GM12874 (cell line): ENCODE data around the gene SDC3.

ENCODE experiments used
- CTCF ChIP-seq: IDR thresholded peaks from 2 replicates; pipeline ENCODE4 v1.5.1; 2011; ENCODE audit warnings: low read depth, mild to moderate bottlenecking, control low read depth, low read length, moderate library complexity; ENCODE audit not compliant: insufficient read depth

The SDC3 gene

GRCh38 chr1:30883389-30884172, 25.0 kb downstream of the SDC3 start:
- TF ChIP-seq CTCF: no peak

DNA sequence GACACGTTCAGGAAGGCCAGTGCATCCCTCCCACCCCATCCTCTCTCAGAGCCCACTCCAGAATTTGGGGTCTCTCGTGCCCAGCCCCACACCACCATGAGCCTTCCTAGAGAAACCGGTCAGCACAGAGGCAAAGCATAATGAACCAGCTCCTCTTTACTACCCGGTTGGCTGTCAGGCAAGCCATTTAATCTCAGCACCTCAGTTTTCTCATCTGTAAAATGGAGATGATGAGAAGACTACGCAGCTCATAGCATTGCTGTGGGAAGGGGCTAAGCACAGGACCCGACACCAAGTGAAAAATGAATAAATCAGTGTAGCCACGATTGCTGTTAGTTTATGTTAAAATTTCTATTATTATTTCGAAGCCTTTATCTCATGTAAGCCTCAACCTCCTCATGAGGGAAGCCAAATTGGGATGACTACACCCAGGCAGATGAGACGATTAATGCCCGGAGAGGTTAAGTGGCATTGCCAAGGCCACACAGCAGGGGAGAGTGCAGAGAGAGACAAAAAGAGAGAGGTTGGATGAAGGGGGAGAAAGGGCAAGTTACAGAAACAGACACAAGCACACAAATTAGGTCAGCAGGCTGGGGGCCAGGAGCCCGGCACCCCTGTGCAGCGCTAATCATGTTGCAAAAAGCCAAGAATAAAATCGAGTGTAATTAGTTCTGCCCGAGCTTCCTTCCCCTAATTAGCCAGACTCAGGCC, 25.7 kb downstream of the SDC3 start:
- TF ChIP-seq CTCF: no peak

DNA sequence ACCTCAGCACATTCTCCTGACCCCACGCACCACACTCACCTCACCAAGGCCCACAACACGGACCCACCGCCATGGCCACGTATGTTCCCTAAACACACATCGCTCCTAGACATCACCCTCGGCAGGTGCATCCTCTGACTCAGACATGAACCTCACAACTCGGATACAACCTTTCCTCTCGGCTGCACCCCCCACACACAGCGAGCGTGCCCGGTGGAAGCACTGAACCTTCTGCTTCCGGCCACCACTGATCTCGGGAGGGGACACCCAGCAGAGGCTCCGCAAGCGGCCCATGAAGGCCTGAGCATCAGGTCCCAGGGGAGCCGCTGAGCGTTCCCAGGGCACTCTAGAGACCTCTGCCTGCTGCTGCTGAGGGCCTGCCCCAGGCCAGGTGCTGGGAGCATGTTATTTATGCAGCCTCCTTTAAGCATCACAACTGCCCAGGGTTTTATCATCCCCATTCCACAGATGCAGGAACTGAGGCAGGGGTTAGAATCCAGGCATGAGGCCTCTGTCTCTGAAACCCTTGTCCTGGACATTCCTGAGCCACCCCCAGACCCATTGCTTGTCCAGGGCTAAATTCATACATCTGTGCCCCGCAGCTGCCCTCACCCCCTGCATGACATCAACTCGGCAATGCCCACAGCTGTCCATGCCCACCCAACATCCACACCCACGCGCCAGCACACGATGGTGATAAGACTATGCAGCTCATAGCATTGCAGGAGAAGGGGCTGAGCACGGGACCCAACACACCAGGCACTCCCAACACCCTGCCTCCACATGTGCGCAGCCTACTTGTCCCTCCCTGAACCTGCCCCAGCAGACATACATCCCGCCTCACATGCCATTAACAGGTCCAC, 27.0 kb downstream of the SDC3 start:
- TF ChIP-seq CTCF: no peak

GRCh38 chr1:30880678-30881318, 27.8 kb downstream of the SDC3 start:
- no peak for TF ChIP-seq CTCF

- no peak for TF ChIP-seq CTCF
These were observed 28.4 kb downstream of the SDC3 start for GRCh38 chr1:30879940-30880677.

DNA sequence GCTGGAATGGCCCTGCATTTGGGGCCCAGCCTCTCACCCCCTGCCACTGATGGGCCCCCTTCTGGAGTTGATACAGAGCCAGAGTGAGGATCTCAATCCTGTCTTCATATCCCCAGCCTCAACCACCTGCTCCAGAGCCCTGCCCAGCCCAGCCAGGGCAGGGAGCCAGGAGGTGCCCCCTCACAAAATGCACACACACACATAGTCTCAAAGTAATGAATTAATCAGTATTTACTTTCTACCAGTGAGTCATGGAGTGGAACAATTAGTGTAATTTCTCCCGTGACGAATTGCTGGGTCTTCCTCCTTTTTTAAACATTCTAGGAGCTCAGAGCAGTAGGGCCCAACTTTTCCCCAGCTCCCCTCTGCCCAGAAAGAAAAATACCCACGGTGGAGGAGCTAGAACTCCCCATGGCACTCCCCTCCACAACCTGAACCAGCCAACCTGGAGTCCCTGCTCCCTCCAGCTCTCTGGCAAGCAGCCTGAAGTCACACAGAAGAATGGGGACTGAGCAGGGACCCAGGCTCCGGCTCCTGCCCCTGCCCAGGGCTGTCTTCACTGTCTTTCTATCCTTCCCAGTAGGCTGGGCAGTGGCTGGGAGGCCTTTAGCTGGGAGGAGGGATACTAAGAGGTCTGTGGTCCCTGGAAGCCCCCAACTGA, 29.3 kb downstream of the SDC3 start:
- no peak for TF ChIP-seq CTCF
